VCaP (cell line): ENCODE data around the gene CDC73.

Source experiments
- H3K27ac ChIP-seq: fragments of 450-650 bp; 2 replicates; pipeline ENCODE4 v1.5.1; 2017
- TF ChIP-seq, protein P1 (sequence below): fragments of 450-650 bp; conservative IDR thresholded peaks from 2 replicates; pipeline ENCODE4 v1.5.1; 2017; ENCODE audit warnings: mild to moderate bottlenecking, moderate library complexity

CDC73 gene

DNA sequence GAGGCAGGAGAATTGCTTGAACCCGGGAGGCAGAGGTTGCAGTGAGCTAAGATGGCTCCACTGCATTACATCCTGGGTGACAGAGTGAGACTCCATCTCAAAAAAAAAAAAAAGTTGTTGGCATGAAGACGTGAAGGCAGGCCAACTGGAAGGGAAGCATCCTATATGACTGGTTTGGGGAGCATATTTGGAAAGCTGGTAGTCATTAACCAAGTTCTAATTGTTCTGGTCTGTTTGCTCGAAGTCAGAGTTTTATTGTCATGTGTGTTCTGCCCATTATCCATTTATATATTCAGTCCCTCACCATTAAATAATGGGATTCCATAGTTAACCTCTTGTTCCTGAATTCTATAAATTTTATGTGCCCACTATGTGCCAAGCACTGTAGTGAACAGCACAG is 13.4 kb upstream of the CDC73 start:
- TF ChIP-seq, protein P1, sequence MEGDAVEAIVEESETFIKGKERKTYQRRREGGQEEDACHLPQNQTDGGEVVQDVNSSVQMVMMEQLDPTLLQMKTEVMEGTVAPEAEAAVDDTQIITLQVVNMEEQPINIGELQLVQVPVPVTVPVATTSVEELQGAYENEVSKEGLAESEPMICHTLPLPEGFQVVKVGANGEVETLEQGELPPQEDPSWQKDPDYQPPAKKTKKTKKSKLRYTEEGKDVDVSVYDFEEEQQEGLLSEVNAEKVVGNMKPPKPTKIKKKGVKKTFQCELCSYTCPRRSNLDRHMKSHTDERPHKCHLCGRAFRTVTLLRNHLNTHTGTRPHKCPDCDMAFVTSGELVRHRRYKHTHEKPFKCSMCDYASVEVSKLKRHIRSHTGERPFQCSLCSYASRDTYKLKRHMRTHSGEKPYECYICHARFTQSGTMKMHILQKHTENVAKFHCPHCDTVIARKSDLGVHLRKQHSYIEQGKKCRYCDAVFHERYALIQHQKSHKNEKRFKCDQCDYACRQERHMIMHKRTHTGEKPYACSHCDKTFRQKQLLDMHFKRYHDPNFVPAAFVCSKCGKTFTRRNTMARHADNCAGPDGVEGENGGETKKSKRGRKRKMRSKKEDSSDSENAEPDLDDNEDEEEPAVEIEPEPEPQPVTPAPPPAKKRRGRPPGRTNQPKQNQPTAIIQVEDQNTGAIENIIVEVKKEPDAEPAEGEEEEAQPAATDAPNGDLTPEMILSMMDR: no peak
- H3K27ac ChIP-seq: peak overlapping the region; percentile 92

DNA sequence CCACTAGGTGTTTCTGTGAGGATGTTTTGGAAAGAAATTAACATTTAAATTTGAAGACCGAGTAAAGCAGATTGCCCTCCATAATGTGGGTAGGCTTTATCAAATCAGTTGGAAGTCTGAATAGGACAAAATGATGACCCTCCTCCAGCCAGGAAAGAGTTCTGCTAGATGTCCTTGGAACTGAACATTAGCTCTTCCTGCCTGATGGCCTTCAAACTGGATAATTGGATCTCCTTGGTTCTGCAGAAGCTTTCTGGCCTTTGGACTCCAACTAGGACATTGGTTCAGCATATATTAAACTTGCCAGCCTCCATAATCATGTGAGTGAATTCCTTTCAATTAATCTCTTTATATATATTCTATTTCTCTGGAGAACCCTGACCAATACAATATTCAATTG is 12.2 kb upstream of the CDC73 start:
- TF ChIP-seq, protein P1: no peak
- peak overlapping the region; percentile 92 for H3K27ac ChIP-seq

DNA sequence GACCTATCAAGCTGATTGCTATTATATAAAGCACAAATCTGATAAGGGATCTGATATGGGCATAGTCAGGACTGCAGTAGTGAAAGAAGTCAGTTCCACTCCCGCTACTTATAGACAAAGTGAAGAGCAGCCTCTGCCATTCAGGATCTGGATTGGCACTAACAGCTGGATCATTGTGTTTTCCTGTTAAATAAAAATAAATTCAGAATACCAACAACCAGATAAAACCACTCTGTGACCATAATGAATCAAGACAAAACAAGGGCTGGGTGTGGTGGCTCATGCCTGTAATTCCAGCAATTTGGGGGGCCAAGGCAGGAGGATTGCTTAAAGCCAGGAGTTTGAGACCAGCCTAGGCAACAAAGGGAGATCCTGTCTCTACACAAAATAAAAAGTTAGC is 11.6 kb upstream of the CDC73 start:
- H3K27ac ChIP-seq: peak overlapping the region; percentile 92

DNA sequence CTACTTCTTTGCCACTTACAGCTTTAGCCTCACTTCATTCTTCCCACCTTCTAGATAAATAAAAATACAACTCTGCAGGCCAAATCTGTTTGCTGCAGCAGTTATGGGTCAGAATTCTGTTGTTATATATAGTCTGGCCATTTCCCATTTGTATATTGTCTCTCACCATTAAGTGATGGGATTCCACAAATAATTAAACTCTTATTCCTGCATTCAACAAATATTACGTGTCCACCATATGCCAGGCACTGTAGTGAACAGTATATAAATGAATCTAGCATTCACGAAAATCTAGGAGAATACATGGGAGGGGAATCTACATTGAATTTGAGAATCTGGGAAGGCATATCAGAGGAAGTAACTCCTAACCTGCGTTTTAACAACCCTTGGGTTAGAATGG is 11.0 kb upstream of the CDC73 start:
- TF ChIP-seq, protein P1: no peak
- peak overlapping the region; percentile 92 for H3K27ac ChIP-seq

More for the DNA sequence above, 11.6 kb upstream of the CDC73 start:
- TF ChIP-seq, protein P1: no peak

DNA sequence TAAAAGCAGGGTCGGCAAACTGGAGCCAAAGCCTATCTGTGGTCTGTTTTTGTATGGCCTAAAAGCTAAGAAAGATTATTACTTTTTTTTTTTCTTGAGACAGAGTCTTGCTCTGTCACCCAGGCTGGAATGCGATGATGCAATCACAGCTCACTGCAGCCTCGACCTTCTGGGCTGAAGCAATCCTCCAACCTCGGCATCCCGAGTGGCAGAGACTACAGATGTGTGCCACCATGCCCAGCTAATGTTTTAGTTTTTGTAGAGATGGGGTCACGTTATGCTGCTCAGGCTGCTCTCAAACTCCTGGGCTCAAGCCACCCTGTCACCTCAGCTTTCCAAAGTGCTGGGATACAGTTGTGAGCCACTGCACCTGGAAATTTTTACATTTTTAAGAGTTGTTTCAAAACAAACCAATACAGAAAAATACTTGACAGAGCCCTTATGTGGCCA is 10.2 kb upstream of the CDC73 start:
- H3K27ac ChIP-seq: peak overlapping the region; percentile 92
- TF ChIP-seq, protein P1: no peak

DNA sequence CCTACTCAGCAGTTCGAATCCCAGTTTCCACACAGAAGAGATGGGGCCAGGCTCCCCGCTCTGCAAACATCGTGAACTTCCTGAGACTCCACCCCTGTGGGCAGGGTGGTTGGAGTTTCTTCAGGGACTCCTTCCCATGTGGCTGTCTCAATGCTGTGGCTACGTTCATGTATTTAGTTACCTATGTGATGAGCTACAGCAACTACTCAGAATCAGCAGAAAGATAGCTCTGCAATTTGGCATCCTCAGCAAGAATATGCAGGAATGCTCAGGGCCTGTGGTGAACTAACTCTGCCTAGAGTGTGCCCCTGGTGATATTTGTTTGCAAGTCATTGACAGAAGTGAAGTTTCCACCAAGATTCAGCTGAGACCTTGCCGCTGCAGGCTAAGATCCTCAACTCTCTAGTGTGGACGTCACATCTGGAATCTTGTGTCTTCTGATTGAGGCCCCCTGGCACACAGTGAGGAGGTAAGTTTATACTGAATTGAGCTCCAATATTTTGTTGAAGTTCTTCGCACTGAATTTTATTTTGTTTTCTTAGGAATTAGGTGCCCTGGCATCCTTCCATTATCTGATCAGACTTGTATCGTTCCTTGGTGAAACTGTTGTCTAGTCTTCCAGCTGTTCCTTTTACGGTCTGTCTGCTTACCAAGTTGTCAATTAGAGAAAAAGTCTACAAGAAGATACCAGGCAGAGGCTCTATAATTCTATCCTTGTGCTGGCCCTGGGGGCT is 8.4 kb upstream of the CDC73 start:
- TF ChIP-seq, protein P1: no peak
- H3K27ac ChIP-seq: peak overlapping the region; percentile 92

DNA sequence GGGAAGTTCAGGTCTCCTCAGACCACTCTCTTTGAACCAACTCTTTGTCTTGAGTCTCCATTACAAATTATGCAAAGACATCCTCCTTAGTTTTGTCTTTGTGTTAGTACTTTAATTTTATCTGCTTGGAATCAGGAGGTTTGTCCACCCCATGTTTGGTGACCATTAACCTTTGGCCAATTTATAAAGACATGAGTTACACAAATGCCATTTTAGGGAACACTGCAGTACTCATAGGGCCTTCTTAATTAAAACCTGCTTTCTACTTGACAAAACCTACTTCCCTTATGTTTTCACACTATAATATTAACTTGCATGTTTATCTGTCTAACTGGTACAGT is 7.9 kb upstream of the CDC73 start:
- TF ChIP-seq, protein P1: no peak
- peak overlapping the region; percentile 92 for H3K27ac ChIP-seq
